ENCODE results near the gene MRTFB.

MRTFB gene

DNA sequence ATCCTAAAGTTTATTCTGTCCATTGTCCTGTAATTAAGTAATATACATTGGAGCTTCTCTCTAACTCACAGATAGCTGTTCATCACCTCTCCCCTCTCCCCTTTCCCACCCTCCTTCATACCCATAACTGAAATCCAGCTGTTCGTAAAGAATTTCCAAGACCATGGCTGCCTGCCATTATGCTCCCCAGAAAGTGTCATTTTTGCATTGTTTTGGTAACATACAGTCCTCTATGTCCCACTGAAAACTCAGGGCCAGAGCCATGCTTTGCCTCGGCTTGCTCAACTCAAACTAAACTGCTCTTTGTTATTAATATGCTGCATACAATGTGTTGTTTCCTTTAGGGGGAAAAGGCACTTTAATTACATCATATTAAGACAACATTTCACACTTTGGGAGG lies 132.0 kb downstream of the MRTFB start:
- H3K9me3 ChIP-seq (ENCODE audit: control insufficient read depth in 5 of 5, low read length in 5 of 5), result no peaks in the 10 kb centered on the region
- H3K27ac ChIP-seq (ENCODE audit: low read depth, low read length), result peak overlapping the region; percentile 72
- peaks cover 0 to 6% (median 0%) of the 10 kb centered on the region in 5 donors for H3K36me3 ChIP-seq (ENCODE audit: control insufficient read depth in 5 of 5, insufficient read depth in 5 of 5, low read length in 5 of 5)
- H3K4me1 ChIP-seq (ENCODE audit: control insufficient read depth in 5 of 5, insufficient read depth in 5 of 5, low read length in 5 of 5), result peaks cover 0 to 15% (median 12%) of the 10 kb centered on the region in 5 donors
- H3K4me3 ChIP-seq (ENCODE audit: low read depth in 1 of 5, low read length in 5 of 5), result no peak overlapping the region
- peak overlapping the region in 1 of 5 donors; percentile 39 for H3K9ac ChIP-seq (ENCODE audit: low read length in 5 of 5)
- H3K27me3 ChIP-seq (ENCODE audit: control insufficient read depth in 5 of 5, insufficient read depth in 4 of 5, low read length in 5 of 5), result no peaks in the 10 kb centered on the region

DNA sequence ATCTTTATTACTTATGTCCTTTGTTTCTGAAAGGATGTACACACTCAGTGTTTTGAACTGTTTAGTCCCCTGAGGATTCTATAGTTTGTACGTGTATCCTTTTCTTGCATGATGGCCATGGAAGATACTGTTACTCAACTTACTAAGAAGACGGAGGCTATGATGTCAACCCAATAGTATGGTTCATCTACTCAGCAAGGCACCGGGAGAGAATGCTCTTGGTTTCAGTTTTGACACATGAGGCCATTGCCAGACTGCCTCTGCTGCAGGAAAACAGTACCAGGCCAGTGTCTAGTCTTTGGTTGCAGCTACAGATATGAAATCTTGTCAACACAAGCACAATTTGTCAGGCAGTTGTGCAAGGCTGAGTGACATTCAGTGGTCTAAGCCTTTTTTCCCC lies 134.5 kb downstream of the MRTFB start:
- Histone ChIP-seq H3K27ac (ENCODE audit: low read depth, low read length) (no peak overlapping the region), H3K9me3 (ENCODE audit: control insufficient read depth in 5 of 5, low read length in 5 of 5) (no peaks in the 10 kb centered on the region), H3K4me3 (ENCODE audit: low read depth in 1 of 5, low read length in 5 of 5) (peak overlapping the region in 1 of 5 donors; percentile 7), H3K9ac (ENCODE audit: low read length in 5 of 5) (no peak overlapping the region), H3K27me3 (ENCODE audit: control insufficient read depth in 5 of 5, insufficient read depth in 4 of 5, low read length in 5 of 5) (no peaks in the 10 kb centered on the region), H3K4me1 (ENCODE audit: control insufficient read depth in 5 of 5, insufficient read depth in 5 of 5, low read length in 5 of 5) (peaks cover 0 to 15% (median 12%) of the 10 kb centered on the region in 5 donors), H3K36me3 (ENCODE audit: control insufficient read depth in 5 of 5, insufficient read depth in 5 of 5, low read length in 5 of 5) (peaks cover 0 to 6% (median 0%) of the 10 kb centered on the region in 5 donors)

- Histone ChIP-seq H3K4me1 (ENCODE audit: control insufficient read depth in 5 of 5, insufficient read depth in 5 of 5, low read length in 5 of 5) (no peaks in the 10 kb centered on the region), H3K4me3 (ENCODE audit: low read depth in 1 of 5, low read length in 5 of 5) (no peak overlapping the region), H3K27me3 (ENCODE audit: control insufficient read depth in 5 of 5, insufficient read depth in 4 of 5, low read length in 5 of 5) (no peaks in the 10 kb centered on the region), H3K9ac (ENCODE audit: low read length in 5 of 5) (no peak overlapping the region), H3K36me3 (ENCODE audit: control insufficient read depth in 5 of 5, insufficient read depth in 5 of 5, low read length in 5 of 5) (peaks cover 8 to 36% (median 32%) of the 10 kb centered on the region in 5 donors), H3K9me3 (ENCODE audit: control insufficient read depth in 5 of 5, low read length in 5 of 5) (no peaks in the 10 kb centered on the region), H3K27ac (ENCODE audit: low read depth, low read length) (no peak overlapping the region)
These were observed 140.9 kb downstream of the MRTFB start for GRCh38 chr16:14211856-14212543.

DNA sequence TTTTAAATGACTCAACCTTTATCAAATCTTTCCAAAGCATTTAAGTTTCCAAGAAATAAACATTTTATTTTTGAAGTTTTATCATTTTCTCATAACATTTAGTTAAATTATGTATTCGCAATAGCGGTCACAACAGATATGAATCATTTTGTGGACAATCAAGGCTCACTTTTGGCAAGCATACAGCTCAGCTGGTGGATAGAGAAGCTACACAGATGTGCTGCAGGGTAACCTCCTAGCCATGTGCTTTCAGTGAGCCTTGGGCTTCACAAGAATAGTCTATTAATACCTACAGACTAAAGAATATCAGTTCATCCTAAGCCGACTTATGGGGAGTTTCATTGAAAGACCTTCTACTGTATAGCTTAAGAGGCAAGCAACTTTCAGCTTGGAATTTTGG lies 144.8 kb downstream of the MRTFB start:
- H3K27ac ChIP-seq (ENCODE audit: low read depth, low read length), result no peak overlapping the region
- H3K4me1 ChIP-seq (ENCODE audit: control insufficient read depth in 5 of 5, insufficient read depth in 5 of 5, low read length in 5 of 5), result no peaks in the 10 kb centered on the region
- H3K4me3 ChIP-seq (ENCODE audit: low read depth in 1 of 5, low read length in 5 of 5), result no peak overlapping the region
- no peaks in the 10 kb centered on the region for H3K9me3 ChIP-seq (ENCODE audit: control insufficient read depth in 5 of 5, low read length in 5 of 5)
- H3K27me3 ChIP-seq (ENCODE audit: control insufficient read depth in 5 of 5, insufficient read depth in 4 of 5, low read length in 5 of 5), result no peaks in the 10 kb centered on the region
- H3K9ac ChIP-seq (ENCODE audit: low read length in 5 of 5), result no peak overlapping the region
- peaks cover 34 to 73% (median 60%) of the 10 kb centered on the region in 5 donors for H3K36me3 ChIP-seq (ENCODE audit: control insufficient read depth in 5 of 5, insufficient read depth in 5 of 5, low read length in 5 of 5)

DNA sequence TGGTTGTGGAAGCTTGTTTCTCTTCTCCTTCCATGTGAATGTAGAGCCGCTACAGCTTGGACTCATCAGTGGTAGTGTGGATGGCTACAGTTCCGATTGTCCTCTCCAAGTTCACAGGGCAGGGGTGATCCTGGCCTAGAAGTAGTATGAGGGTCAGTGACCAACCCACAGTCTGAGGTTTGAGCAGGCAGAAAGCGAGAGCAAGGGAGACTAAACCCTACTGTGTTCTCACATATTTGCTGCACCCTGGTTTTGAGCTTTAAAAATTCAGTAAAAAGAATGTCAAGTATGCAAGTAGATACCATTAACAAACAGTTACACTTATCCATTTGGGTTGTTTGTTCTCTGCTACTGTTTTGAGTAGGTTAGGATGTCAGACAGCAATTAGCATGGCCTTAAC lies 148.9 kb downstream of the MRTFB start:
- Histone ChIP-seq H3K4me1 (ENCODE audit: control insufficient read depth in 5 of 5, insufficient read depth in 5 of 5, low read length in 5 of 5) (no peaks in the 10 kb centered on the region), H3K27me3 (ENCODE audit: control insufficient read depth in 5 of 5, insufficient read depth in 4 of 5, low read length in 5 of 5) (no peaks in the 10 kb centered on the region), H3K36me3 (ENCODE audit: control insufficient read depth in 5 of 5, insufficient read depth in 5 of 5, low read length in 5 of 5) (peaks cover 45 to 73% (median 57%) of the 10 kb centered on the region in 5 donors), H3K4me3 (ENCODE audit: low read depth in 1 of 5, low read length in 5 of 5) (no peak overlapping the region), H3K9me3 (ENCODE audit: control insufficient read depth in 5 of 5, low read length in 5 of 5) (no peaks in the 10 kb centered on the region), H3K27ac (ENCODE audit: low read depth, low read length) (no peak overlapping the region), H3K9ac (ENCODE audit: low read length in 5 of 5) (no peak overlapping the region)

- Histone ChIP-seq H3K27me3 (ENCODE audit: control insufficient read depth in 5 of 5, insufficient read depth in 4 of 5, low read length in 5 of 5) (no peaks in the 10 kb centered on the region), H3K36me3 (ENCODE audit: control insufficient read depth in 5 of 5, insufficient read depth in 5 of 5, low read length in 5 of 5) (peaks cover 35 to 51% (median 37%) of the 10 kb centered on the region in 5 donors), H3K9ac (ENCODE audit: low read length in 5 of 5) (no peak overlapping the region), H3K9me3 (ENCODE audit: control insufficient read depth in 5 of 5, low read length in 5 of 5) (no peaks in the 10 kb centered on the region), H3K27ac (ENCODE audit: low read depth, low read length) (no peak overlapping the region), H3K4me3 (ENCODE audit: low read depth in 1 of 5, low read length in 5 of 5) (no peak overlapping the region), H3K4me1 (ENCODE audit: control insufficient read depth in 5 of 5, insufficient read depth in 5 of 5, low read length in 5 of 5) (no peaks in the 10 kb centered on the region)
These were observed 152.5 kb downstream of the MRTFB start for GRCh38 chr16:14223632-14224031.

GRCh38 chr16:14225457-14225856 lies 154.3 kb downstream of the MRTFB start:
- Histone ChIP-seq H3K27ac (ENCODE audit: low read depth, low read length) (no peak overlapping the region), H3K36me3 (ENCODE audit: control insufficient read depth in 5 of 5, insufficient read depth in 5 of 5, low read length in 5 of 5) (peaks cover 23 to 33% (median 24%) of the 10 kb centered on the region in 5 donors), H3K4me1 (ENCODE audit: control insufficient read depth in 5 of 5, insufficient read depth in 5 of 5, low read length in 5 of 5) (peaks cover 0 to 2% (median 0%) of the 10 kb centered on the region in 5 donors), H3K9ac (ENCODE audit: low read length in 5 of 5) (no peak overlapping the region), H3K9me3 (ENCODE audit: control insufficient read depth in 5 of 5, low read length in 5 of 5) (no peaks in the 10 kb centered on the region), H3K4me3 (ENCODE audit: low read depth in 1 of 5, low read length in 5 of 5) (no peak overlapping the region), H3K27me3 (ENCODE audit: control insufficient read depth in 5 of 5, insufficient read depth in 4 of 5, low read length in 5 of 5) (no peaks in the 10 kb centered on the region)

GRCh38 chr16:14232106-14232864 lies 161.2 kb downstream of the MRTFB start:
- H3K27me3 ChIP-seq (ENCODE audit: control insufficient read depth in 5 of 5, insufficient read depth in 4 of 5, low read length in 5 of 5), result no peaks in the 10 kb centered on the region
- H3K4me1 ChIP-seq (ENCODE audit: control insufficient read depth in 5 of 5, insufficient read depth in 5 of 5, low read length in 5 of 5), result peaks cover 0 to 13% (median 7%) of the 10 kb centered on the region in 5 donors
- no peak overlapping the region for H3K9ac ChIP-seq (ENCODE audit: low read length in 5 of 5)
- H3K27ac ChIP-seq (ENCODE audit: low read depth, low read length), result no peak overlapping the region
- H3K4me3 ChIP-seq (ENCODE audit: low read depth in 1 of 5, low read length in 5 of 5), result no peak overlapping the region
- peaks cover 3 to 42% (median 30%) of the 10 kb centered on the region in 5 donors for H3K36me3 ChIP-seq (ENCODE audit: control insufficient read depth in 5 of 5, insufficient read depth in 5 of 5, low read length in 5 of 5)
- no peaks in the 10 kb centered on the region for H3K9me3 ChIP-seq (ENCODE audit: control insufficient read depth in 5 of 5, low read length in 5 of 5)

- Histone ChIP-seq H3K9ac (ENCODE audit: low read length in 5 of 5) (no peak overlapping the region), H3K27me3 (ENCODE audit: control insufficient read depth in 5 of 5, insufficient read depth in 4 of 5, low read length in 5 of 5) (no peaks in the 10 kb centered on the region), H3K4me3 (ENCODE audit: low read depth in 1 of 5, low read length in 5 of 5) (no peak overlapping the region), H3K9me3 (ENCODE audit: control insufficient read depth in 5 of 5, low read length in 5 of 5) (no peaks in the 10 kb centered on the region), H3K4me1 (ENCODE audit: control insufficient read depth in 5 of 5, insufficient read depth in 5 of 5, low read length in 5 of 5) (peaks cover 0 to 11% (median 11%) of the 10 kb centered on the region in 5 donors), H3K36me3 (ENCODE audit: control insufficient read depth in 5 of 5, insufficient read depth in 5 of 5, low read length in 5 of 5) (peaks cover 8 to 76% (median 63%) of the 10 kb centered on the region in 5 donors), H3K27ac (ENCODE audit: low read depth, low read length) (no peak overlapping the region)
These were observed 165.3 kb downstream of the MRTFB start for GRCh38 chr16:14236401-14236800.

- Histone ChIP-seq H3K27ac (ENCODE audit: low read depth, low read length) (no peak overlapping the region), H3K36me3 (ENCODE audit: control insufficient read depth in 5 of 5, insufficient read depth in 5 of 5, low read length in 5 of 5) (peaks cover 10 to 85% (median 69%) of the 10 kb centered on the region in 5 donors), H3K27me3 (ENCODE audit: control insufficient read depth in 5 of 5, insufficient read depth in 4 of 5, low read length in 5 of 5) (no peaks in the 10 kb centered on the region), H3K9ac (ENCODE audit: low read length in 5 of 5) (no peak overlapping the region), H3K4me3 (ENCODE audit: low read depth in 1 of 5, low read length in 5 of 5) (no peak overlapping the region), H3K4me1 (ENCODE audit: control insufficient read depth in 5 of 5, insufficient read depth in 5 of 5, low read length in 5 of 5) (peaks cover 0 to 8% (median 0%) of the 10 kb centered on the region in 5 donors), H3K9me3 (ENCODE audit: control insufficient read depth in 5 of 5, low read length in 5 of 5) (no peaks in the 10 kb centered on the region)
These were observed 167.6 kb downstream of the MRTFB start for GRCh38 chr16:14238756-14239155.
